HG03159 (cell line): Measurements from ENCODE around the gene RNU2-63P.
"Not testable (repeated sequence)": the region's sequence is repeated elsewhere in the genome, so short reads cannot be mapped to it uniquely, and the experiment has no call there.

Source experiments
- ATAC-seq: cut with Tn5 transposase; IDR thresholded peaks from one replicate; pipeline ENCODE4 v1.9.1; 2021; ENCODE audit warnings: mild to moderate bottlenecking, moderate library complexity; ENCODE audit not compliant: unreplicated experiment

RNU2-63P gene

DNA sequence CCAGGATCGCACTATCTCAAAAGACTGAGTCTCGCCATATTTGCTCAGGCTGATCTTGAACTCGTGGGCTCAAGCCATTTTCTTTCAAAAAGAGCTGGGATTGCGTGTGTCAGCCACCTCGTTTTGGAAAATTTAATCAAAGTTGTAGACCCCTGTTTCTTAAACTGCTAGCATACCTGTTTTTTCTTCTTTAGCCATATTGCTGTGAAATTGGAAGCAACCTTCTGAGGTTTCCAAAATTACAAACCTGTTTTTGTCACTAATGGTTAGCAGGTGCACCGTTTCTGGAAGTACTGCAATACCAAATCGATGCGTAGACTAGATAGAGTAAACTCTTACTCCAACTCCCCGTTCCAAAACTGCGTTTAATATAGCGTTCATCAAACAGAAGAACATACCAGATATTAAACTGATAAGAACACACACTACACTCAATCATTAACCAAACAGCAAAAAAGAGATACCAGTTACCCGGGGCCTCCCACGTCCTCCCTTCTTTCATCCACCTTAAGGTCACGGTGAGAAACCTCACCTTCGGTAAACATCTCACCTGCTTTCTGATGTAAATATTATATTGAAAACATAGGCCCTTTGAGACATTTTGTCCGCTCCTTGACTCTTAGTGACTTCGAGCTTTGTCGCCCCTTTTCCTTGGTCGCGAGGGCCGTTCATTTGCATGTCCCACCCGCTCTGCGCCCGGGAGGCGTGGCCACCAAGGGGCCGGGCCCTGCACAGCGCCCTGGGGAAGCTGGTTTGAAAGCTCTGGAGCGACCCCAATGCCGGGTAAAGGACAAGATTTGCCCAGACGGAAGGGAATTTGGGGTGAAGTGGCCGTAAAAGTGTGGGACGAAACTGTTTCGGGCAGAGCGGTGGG lies at the start of gene RNU2-63P:
TSS of gene RNU2-63P (minus strand) at position 462 of the 874 bp plus-strand sequence.
- ATAC-seq: peak; percentile 84

DNA sequence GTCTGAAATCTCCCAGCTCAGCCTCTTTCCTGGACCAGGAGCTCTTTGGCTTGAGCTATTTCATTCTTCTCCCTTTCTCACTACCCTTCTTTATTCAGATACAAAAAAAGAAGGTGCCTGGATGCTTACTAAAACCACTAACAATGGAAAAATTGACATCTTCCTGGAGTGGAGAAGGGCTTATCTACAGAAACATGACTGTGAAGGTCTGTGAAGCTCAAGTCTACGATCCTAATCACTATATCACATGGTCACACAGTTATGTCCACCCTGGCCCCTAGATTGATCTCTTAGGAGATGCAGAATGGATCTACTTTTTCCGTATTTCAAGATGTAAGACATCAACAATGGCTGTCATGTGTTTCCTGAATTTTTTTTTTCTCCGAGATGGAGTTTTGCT lies 44.9 kb upstream of the RNU2-63P start:
- ATAC-seq: no peak

DNA sequence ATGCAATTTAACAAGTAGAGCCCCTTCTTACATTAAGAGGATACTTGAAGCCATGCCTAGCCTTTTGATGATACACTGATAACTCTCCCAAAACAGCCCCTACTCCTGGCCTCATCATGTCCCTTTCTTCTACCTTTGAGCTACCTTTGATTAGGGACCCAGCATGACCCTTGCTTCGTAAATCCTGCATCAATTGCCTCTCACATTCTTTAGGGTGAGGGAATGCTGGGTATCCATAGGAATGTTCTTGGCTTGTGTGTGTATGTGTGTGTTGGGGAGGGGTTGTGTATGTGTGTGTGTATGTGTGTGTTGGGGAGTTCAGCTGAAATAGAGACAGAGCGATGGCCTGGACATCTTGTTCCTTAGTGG lies 44.5 kb upstream of the RNU2-63P start:
- ATAC-seq: no peak

GRCh38 chr2:88059979-88060906 lies 43.9 kb upstream of the RNU2-63P start:
- ATAC-seq: peak; percentile 48

GRCh38 chr2:88058191-88058590 lies 41.8 kb upstream of the RNU2-63P start:
- ATAC-seq: no peak

GRCh38 chr2:88057437-88057844 lies 41.1 kb upstream of the RNU2-63P start:
- no peak for ATAC-seq

GRCh38 chr2:88055371-88056128 lies 39.2 kb upstream of the RNU2-63P start, which contains the start of gene KRCC1:
KRCC1 (minus strand) TSS chr2:88055783; CDS start chr2:88028563, 27,220 bp downstream.
- ATAC-seq: peak; percentile 92

DNA sequence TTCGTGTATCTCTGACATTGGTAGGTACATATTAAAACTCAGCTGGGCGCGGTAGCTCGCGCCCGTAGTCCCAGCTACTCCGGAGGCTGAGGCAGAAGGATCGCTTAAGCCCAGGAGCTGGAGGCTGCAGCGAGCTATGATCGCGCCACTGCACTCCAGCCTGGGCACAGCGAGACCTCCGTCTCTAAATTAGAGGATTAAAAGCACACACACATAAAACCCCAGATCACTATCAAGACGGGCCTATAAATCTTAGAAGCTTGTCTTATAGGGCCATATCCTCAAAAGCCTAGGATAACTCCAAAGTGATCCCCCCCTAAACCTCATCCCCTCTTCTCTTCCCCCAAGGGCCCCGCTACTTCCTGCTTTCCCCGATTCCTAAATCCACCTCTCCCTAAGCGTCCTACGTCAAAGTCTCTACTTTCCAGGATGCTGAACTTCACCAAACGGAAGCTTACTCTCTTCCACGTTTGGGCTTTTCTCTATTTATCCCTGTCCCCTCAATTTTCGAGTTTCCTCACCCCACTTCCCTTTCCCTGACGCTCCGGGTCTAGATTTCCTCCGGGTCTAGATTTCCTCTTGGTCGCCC lies 38.5 kb upstream of the RNU2-63P start:
- ATAC-seq: no peak

DNA sequence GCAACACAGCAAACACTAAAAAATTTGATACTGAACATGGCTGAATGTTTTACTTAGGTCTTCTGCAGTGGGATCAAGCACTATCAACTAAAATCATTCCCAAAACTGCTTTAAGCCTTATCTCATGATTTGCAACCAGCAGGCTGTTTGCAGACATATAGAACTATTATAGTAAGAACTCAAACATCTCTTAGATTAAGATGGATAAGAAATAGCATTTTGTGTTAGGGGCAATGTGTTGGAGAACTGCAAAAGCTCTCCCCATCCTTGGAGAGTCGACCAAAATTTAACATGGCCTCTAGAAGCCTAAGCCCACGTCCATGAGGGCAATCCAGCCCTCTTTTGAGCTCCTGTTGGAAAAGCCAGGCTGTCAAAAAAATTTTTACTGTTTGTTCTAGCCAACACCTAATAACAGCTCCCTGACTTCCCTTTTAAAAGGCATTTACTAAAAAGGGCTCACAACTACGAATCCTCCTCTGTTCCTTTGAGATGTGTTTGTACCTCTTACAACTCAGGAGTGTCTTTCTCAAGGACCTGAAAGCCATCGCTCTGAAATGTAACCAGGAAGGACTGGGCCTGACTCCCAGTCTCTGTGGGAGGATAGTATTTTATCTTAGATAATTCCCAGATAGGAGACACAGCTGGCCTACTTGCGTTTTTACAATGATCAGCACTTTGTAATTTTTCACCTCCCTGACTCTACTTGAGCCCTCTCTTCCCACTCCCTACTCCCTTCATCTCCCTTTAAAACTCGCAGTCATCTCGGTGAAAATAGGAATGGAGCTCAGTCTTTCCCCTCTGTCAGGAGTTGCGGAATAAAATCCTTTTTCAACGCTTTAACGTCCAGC lies 37.8 kb upstream of the RNU2-63P start:
- no peak for ATAC-seq

GRCh38 chr2:88053296-88053695 lies 36.9 kb upstream of the RNU2-63P start:
- ATAC-seq: no peak

DNA sequence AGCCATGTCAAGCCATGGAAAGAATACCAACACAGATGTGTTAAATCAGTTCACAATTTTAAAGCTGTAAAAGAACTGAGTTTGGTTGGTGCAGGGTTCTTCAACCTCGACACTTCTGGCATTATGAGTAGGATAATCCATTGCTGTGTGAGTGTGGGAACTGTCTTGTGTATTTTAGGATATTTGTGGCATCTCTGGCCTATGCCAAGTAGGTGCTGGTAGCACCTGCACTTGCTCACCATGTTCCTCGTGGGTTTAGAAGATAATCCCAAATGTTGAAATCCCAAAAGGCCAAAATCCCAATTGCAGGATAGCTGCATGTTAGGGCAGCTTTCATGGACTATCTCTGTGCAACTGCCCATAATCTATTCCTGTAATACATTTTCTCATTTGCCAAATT lies 35.4 kb upstream of the RNU2-63P start:
- no peak for ATAC-seq

GRCh38 chr2:88049622-88050021 lies 33.3 kb upstream of the RNU2-63P start:
- ATAC-seq: peak; percentile 57

DNA sequence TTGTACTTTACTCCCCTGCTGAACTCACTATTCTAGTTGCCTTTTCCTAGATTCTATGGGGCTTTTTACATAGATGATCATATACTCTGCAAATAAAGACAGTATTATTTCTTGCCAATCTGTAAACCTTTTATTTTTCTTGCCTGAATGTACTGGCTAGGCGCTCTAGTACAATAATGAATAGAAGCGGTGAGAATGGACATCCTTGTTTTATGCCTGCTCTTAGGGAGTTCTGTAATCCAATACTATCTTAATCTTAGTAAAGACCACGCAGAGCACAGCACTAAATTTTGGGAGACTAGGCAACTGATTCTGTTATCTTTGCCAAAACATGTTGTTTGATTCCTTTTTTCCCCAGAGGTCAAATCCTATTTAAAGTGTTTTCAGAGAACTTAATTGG lies 32.2 kb upstream of the RNU2-63P start:
- no peak for ATAC-seq

DNA sequence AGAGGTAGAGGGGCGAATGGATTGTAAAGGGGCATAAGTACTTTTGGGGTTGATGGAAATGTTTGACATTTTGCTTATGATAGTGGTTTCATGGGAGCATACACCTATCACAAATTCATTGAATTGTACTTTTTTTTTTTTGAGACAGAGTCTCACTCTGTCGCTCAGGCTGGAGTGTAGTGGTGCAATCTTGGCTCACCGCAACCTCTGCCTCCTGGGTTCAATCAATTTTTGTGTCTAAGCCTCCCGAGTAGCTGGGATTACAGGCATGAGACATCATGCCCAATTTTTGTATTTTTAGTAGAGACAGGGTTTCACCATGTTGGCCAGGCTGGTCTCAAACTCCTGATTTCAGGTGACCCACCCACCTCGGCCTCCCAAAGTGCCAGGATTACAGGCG lies 29.2 kb upstream of the RNU2-63P start:
- not testable (repeated sequence) for ATAC-seq

- ATAC-seq: no peak
Observed at GRCh38 chr2:88042476-88042875, 26.1 kb upstream of the RNU2-63P start.

DNA sequence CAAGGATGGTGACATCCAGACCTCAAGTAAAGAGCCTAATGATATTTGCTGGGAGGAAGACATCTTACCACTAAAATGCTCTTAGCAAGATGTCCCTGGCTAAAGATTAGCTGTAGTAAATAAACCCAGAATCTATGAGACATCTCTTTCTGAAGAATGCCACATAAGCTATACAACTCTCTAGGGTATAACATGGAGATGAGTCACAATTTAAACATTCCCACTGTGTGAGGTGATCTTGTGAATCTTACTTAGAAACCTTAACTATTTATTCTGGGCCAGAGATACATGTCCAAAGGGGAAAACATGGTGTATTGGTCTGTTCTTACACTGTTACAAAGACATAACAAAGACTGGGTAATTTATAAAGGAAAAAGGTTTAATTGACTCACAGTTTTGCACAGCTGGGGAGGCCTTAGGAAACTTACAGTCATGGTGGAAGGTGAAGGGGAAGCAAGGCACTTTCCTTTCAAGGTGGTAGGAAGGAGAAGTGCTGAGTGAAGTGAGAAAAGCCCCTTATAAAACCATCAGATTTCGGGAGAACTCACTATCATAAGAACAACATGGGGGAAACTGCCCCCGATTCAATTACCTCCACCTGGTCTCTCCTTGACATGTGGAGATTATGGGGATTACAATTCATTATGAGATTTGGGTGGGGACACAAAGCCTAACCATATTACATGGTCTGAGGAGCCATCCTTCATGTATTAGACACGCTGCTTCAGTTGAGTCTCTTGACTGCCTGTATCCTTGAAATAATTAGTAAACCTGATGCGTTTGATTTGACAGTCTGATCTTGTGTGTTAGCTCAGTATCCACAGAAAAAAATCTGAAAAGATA lies 22.1 kb upstream of the RNU2-63P start:
- no peak for ATAC-seq

DNA sequence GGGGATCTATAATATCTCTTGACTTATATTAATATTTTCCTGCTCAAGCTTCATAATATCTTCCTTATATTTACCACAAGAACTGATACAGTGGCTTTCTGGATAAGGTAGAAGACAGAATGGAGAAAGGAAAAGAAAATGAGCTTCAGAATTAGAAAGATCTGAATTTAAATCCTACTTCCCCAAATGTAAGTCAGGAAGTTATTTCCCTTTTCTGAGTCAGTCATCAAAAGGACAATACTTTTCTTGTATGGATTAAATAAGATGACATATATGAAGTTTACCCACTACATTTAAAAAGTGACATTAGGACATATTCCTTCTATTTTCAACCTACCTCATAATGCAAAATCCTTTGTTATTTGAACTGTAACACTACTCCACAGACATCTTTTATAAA lies 20.3 kb upstream of the RNU2-63P start:
- no peak for ATAC-seq

DNA sequence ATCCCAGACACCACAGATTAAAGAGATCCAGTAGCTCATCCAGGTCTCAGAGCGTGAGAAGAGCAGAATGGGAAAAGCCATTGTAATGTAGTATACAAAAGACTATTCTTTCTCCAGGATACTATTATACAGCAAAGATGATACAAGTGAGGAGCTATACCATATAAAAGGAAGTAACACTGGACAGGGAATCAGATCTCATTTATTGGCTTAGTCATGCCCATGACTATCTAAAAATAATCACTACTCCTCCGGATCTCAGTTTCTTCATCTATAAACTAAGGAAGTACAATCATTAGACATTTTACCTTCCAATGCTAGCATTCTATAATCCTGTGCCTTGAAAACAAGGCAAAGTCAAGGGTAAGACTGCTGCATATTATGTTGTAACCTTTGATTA lies 19.8 kb upstream of the RNU2-63P start:
- ATAC-seq: no peak
